GM19438 (cell line): ENCODE results near the gene CTNNB1.

ENCODE experiments used
- ATAC-seq: cut with Tn5 transposase; IDR thresholded peaks from one replicate; pipeline ENCODE4 v1.9.1; 2021; ENCODE audit warnings: low read depth; ENCODE audit not compliant: unreplicated experiment

The CTNNB1 gene

DNA sequence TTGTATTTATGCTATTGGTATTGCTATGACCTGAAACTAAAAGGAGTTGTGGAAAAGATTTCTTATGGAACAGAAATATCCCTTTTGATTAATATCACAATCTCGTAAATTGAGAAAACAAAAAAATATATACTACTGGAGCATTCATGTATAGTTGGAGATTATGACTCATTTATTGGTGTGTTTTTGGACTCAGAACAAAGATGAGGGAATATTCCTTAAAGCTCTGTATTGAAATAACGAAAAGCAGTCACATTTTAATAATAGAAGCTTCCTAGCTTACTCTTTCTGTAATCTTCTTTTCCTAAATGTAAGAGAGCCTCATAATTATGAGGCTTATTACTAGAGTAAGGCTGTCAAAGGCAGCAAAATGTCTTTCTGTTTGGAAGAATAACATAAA is 14.3 kb downstream of the CTNNB1 start:
- no peak for ATAC-seq

DNA sequence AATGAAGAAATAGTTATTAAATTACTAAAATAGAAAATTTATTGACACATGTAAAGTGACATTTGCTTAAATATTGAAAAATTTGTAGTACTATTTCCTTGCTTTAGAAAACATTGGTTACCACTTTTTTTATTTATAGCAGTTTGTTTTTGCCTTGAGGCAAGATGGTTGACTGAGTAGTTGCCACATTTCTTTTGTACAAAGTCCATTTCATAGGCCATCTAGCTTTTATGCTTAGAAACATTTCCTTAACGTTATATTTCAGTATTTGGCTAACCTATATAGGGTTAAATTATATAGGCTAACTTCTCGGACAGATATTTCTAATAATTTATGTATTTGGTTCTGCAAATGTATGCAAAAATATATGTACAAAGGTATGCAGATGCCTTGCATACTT is 17.1 kb downstream of the CTNNB1 start:
- ATAC-seq, result no peak

DNA sequence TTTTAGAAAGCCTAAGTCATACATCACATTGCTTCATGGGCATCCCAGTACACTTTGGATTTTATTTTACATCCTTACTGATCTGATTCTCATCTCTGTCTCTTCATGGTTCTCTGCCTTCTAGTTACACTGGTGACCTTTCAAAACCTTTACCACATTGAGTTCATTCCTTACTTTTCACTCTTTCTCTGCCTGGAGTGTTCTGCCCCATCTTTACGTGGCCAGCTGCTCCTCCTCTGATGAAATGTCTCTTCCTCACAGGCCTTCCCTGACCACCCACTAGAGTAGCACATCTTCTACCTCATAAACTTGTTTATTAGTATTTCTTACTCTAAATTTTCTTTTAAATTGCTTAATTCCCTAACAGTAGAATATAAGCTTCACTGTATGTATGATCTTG is 17.7 kb downstream of the CTNNB1 start:
- no peak for ATAC-seq

DNA sequence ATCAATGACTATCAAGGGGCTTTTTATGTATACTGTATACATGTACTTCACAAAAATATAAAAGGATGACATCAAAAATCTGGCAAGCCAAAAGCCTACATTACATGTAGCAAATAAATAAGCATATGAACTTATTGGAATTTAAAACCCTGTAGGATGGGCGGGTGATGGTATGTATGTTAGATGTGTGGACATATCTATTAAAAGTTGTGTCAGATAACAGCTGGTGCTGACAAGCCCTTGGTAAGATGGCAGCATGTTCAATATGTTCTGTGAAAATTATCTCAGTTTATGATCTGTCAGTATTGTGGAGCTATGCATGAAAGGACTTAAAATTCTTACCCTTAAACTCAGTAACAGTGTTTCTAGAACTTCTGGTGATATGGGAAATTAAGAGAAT is 20.1 kb downstream of the CTNNB1 start:
- no peak for ATAC-seq

DNA sequence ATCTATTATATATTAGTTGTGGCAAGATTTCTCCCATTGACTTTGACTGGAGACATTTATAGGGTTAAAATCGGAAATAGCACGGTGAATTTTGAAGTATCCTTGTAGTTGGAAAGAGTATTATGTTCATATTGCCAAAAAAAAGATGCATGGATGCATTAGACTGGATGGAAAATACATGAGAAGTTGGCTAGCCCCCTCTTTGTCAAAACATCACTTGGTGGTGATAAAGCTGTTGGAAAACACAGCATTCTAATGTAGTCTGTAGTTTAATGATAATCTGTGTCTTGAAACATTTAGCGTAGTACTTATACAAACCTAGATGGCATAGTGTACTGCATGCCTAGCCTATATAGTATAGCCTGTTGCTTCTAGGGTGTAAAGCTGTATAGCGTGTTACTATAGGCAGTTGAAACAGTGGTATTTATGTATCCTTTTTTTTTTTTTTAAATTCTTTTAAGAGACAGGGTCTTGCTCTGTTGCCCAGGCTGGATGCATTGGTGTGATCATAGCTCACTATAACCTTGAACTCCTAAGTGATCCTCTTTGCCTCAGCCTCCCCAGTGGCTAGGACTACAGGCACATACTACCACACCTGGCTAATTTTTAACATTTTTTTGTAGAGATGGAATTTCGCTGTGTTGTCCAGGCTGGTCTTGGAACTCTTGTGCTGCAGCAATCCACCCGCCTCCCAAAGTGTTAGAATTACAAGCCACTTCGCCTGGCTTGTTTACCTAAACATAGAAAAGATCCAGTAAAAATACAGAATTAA is 21.8 kb downstream of the CTNNB1 start:
- no peak for ATAC-seq

DNA sequence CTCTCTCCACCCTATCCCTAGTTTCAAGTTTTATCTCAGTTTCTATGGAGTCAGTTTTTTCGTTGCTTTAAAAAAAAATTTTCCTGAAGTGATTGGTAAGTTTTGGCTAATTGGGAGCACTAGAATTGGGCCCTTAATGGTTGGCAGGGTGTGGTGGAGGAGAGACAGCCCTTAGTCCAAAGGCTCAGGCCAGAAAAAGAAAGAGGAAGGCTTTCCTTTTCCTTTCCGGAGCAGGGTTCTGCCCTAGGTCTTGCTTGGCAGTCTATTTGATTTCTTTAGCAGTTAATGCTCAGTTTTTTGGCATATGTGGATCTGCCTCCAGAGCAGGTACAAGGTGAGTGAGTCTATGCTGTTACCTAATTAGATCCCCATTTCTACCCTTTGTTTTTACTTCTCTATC is 22.7 kb downstream of the CTNNB1 start:
- no peak for ATAC-seq

DNA sequence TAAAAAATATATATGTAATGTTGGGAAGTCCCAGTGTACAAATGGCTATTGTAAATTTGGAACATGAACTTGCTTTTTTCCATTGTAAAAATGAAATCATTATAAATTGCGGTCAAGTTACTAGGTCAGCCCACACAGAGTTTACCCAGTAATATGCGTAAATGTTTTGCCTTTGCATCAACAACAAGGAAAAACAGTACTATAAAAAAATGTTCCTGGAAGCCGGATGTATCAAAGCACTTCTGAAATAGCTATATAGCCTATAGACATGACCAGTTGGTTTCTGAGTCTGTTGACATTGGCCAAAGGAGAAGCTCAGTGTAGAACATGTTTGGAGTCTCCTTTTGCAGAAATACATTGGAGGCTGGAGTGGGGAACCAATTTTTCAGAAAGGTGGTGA is 23.2 kb downstream of the CTNNB1 start:
- ATAC-seq, result no peak

DNA sequence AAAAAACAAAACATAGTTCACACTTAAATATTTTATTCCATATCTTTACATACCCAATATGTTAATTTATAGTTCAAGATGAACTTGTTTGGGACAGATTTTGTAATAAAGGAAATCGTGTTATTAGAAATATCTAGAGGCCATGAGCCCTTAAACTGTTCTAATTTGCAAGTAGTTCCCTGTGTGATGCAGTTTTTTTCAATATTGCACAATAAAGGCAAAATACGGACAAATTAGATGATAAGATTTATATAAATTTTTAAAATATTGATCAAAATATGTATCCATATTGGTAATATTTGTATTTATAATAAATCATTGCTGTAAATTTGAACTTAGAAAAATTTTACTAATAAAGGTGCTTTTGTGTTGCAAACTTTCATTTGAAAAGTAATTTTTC is 23.8 kb downstream of the CTNNB1 start:
- no peak for ATAC-seq

DNA sequence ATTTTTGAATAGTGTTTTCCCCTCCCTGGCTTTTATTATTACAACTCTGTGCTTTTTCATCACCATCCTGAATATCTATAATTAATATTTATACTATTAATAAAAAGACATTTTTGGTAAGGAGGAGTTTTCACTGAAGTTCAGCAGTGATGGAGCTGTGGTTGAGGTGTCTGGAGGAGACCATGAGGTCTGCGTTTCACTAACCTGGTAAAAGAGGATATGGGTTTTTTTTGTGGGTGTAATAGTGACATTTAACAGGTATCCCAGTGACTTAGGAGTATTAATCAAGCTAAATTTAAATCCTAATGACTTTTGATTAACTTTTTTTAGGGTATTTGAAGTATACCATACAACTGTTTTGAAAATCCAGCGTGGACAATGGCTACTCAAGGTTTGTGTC is 24.4 kb downstream of the CTNNB1 start:
- no peak for ATAC-seq

DNA sequence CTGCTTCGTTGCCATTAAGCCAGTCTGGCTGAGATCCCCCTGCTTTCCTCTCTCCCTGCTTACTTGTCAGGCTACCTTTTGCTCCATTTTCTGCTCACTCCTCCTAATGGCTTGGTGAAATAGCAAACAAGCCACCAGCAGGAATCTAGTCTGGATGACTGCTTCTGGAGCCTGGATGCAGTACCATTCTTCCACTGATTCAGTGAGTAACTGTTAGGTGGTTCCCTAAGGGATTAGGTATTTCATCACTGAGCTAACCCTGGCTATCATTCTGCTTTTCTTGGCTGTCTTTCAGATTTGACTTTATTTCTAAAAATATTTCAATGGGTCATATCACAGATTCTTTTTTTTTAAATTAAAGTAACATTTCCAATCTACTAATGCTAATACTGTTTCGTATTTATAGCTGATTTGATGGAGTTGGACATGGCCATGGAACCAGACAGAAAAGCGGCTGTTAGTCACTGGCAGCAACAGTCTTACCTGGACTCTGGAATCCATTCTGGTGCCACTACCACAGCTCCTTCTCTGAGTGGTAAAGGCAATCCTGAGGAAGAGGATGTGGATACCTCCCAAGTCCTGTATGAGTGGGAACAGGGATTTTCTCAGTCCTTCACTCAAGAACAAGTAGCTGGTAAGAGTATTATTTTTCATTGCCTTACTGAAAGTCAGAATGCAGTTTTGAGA is 25.0 kb downstream of the CTNNB1 start:
- no peak for ATAC-seq

DNA sequence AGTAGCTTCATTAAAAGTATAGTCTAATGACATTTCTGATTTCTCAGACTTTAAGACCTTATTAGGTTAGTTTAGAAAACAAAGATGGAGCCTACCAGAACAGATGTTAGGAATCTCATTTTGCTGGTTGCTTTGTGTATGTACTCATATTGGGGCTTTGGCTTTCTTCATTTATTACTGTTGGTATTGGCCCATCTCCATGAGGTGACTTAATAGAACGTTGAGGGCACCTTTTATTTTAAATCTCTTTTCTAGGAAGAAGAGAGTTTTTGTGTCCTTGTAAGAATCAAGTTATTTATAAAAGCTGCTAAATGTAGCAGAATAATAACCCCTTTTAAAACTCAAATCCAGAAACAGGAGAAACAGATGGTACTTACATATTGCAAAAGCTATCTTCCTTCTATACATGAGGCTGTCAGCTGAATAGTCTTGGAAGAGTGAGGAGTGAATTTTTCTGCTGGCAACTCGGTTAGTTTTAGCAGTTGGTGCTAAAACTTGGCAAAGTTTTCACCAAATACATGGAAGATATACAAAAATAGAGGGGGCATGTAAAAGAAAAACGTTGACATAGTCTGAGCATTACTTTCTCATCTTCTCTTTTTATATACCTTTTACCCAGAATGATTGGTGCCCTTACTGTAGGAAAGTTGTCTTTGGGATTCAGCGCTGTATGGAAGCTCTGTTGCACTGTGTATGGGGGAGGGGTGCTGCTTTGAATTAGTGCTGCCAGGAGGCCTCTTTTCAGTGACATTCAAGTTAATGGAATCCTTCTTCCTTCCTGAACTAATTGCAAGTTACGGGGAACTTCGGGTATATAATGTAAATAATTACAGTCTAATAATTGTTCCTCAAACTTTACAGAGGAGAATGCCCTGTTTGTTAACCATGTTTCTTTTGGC is 35.8 kb downstream of the CTNNB1 start:
- ATAC-seq, result no peak

DNA sequence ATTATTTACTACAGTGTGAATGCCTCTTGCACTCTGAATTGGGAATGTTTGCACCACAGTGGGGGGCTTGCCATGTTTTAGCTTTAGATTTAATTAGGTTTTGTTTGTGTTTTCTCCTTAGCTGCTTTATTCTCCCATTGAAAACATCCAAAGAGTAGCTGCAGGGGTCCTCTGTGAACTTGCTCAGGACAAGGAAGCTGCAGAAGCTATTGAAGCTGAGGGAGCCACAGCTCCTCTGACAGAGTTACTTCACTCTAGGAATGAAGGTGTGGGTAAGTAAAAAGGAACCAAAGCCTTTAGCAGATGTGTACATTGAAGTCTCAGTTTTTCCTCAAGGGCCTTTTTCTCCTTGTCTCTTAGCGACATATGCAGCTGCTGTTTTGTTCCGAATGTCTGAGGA is 36.9 kb downstream of the CTNNB1 start:
- ATAC-seq, result no peak

DNA sequence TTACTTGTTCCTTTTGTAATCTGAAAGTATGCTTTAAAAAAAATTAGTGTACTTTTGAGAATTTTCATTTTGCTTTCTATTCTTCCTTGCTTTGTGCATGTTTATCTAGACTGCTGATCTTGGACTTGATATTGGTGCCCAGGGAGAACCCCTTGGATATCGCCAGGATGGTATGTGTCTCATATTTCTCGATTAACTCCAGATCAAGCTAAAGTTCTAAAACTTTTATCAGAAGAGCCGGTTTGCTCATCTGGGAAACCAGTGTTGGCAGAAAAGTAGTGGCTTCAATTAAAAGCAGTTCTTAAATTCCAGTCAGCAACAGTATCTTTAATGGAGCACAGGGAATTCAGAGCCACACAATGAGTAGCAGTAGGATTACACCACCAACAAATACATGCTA is 38.6 kb downstream of the CTNNB1 start:
- no peak for ATAC-seq

DNA sequence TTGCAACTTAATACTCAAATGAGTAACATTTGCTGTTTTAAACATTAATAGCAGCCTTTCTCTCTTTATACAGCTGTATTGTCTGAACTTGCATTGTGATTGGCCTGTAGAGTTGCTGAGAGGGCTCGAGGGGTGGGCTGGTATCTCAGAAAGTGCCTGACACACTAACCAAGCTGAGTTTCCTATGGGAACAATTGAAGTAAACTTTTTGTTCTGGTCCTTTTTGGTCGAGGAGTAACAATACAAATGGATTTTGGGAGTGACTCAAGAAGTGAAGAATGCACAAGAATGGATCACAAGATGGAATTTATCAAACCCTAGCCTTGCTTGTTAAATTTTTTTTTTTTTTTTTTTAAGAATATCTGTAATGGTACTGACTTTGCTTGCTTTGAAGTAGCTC is 40.3 kb downstream of the CTNNB1 start:
- ATAC-seq, result no peak

DNA sequence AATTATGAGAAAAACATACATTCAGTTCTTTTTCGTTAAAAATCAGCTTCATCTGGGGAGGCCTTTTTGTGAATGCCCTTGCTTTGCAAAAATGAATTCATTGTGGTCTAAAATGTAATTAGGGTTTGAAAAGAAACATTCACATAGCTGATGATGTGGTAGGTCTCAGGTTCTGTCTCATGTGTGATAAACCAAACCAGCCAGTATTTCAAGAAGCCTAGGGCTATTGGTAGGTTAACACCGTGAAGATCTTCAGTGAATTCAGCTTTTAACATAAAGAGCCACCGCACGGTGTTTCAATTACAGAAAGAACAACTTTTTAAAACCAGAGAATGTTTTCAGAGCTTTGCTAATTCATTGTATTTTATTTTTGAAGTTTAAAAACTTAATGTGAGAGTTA is 41.9 kb downstream of the CTNNB1 start:
- ATAC-seq, result no peak

DNA sequence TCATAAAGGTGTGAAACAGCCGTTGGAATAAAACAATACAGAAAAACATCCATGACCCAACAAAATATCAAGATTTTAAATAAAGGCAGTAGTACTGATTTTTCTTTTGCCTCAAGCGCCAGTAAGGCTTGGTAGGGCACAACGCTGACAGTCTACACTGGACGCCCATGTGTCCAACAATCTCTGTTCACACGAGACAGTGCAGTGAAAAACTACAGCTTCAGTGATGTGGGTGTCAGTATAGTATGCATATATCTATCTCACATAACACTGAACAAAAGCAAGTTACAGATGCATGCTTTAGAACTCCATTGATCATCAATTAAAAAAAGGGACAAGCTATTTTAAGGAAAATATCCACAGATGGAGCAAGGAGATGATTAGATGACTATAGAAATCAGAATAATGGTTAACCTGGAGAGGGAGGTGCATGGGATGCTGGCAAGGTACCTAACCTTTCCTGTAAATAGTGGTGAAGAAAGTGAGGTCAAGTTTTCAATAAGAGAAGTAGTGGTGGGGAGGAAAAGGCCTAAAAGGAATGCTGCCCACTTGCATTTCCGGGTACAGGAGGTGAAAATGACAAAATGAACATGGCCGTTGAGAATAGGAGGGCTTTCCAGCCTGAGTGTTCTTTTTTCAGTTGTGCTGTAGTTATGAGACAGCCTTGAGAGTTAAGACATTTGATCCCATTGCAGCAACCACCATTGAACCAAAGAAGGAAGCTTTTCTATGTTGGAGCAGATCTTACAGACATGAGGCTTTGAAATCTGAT is 42.7 kb downstream of the CTNNB1 start:
- ATAC-seq, result no peak

DNA sequence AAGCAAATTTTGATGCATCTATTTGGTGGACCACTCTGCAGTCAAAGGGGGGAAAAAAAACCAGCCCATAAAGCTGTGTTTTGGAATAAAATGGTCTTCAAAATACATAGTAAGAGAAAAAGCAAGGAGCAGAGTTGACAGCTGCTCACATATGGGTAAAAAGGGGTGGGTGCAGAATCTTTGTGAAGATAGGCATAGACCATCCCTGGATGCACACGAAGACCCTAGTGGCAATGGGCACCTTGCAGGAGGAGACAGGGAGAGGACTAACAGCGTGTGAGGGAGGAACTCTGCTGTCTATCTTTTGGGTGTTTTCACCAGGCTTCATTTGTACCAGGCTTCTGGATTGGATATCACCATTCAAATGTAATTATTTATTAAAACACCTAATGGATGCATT is 43.9 kb downstream of the CTNNB1 start:
- ATAC-seq, result no peak

DNA sequence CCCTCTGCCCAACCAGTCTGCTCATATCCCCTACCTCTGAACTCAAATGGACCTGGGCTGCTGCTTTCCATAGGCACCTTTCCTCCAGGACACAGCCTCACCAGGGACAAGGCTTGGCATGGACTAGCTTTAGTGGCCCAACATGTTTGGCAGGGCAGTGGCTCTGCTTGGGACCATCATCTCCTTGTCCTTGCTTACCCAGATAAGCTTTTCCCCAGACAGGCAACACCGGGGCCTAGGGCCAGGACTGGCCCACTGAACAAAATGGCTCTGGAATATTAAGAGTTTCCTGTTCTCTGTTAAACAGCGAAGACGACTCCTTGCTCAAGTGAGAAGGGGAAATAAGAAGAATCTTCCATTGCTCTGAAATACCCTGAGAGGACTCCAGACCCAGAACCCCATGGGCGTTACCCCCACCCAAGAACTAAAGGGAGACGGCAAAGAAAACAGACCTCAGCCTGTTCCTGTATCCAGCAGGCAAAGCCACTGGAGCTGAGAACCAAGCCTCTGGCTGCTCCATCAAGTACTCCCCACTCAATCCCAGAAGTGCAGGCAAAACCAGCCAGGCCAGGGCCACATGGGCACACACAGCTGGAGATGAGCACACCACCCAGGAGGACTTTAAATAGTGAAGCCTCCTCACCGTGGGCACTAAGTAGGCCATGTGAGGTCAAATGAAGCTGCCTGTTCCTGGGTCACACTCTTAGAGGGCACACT is 45.5 kb downstream of the CTNNB1 start:
- ATAC-seq, result no peak

DNA sequence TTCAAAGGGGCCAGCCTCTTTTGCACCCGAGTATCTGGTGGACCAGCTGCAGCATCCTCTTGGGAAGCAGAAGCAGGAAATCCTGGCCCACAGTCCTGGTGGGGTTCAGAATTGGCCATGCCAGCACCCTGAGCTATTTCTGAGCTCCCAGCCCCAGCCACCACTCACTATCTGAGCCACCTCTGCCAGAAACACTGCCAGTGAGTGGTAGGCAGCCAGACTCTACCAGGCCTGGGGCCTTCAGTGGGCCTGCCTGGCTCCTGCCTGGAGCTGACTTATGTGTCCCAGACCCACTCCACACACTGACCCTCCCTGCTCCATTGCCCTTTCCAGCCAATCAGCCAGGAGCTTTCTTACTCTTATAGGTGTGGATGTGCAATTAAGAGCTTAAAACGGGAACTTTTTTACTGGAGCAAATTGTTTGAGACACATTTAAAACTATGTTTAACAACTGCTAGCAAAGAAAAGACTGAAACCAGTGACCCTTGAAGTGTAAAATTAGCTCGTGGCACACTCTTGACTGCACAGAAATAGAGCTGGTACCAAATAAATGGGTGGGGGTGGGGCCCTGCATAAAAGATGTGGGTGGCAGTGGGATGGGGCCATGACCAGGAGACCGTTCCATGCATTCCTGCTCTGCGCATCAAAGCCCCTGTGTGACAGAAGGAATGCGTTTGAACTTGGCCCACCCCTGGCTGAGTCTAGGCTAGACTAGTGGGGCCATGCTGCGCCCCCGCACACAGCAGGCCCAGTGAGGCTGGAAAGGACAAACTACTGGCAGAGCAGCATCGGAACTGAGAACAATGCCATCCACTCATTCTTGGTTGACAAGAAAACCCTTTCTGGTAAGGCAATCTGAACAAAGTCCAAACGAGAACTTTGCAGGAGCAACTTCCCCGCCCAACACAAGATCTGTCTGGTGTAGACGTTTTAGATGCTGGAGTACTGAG is 48.0 kb downstream of the CTNNB1 start:
- ATAC-seq, result no peak
